ENCODE results near the gene MLPH.

MLPH gene

DNA sequence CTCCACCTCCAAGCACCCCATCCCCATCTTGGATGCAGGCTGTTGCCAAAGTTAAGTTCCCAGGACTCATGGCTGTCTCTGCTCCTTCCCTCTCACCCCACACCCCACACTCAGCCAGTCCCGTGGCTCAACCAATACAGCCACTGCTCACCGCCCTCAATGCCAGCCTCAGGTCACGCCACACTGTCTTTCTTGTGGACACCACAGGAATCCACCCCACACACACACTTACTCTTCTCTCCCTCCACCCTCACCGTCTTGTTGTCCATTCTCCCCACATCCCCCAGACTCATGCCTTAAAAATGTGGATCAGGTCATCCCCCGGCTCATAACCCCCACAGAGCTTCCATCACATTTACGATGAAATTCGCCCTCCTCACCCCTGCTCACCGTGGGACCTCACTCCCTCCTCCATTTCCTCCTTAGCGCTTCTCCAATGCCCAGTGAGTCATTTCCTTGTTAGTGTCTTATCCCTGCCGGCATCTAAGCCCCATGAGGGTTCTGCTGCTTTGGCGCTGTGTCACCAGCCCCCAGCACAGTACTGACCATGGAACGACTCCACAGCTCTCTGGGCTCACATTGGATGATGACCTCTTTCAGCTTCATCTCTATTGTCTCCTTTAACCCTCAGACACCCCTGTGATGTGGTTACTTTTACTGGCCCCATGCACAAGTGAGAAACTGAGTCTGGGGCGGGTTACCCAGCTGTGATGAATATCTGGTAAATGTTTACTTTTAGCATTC, 13.8 kb downstream of the MLPH start:
- DNase-seq (ENCODE audit: low spot score) = no peak

GRCh38 chr2:237501892-237502513, 15.0 kb downstream of the MLPH start:
- no peak for DNase-seq (ENCODE audit: low spot score)

- DNase-seq (ENCODE audit: low spot score) = no peak
Measured at GRCh38 chr2:237503201-237503600, 16.1 kb downstream of the MLPH start.

DNA sequence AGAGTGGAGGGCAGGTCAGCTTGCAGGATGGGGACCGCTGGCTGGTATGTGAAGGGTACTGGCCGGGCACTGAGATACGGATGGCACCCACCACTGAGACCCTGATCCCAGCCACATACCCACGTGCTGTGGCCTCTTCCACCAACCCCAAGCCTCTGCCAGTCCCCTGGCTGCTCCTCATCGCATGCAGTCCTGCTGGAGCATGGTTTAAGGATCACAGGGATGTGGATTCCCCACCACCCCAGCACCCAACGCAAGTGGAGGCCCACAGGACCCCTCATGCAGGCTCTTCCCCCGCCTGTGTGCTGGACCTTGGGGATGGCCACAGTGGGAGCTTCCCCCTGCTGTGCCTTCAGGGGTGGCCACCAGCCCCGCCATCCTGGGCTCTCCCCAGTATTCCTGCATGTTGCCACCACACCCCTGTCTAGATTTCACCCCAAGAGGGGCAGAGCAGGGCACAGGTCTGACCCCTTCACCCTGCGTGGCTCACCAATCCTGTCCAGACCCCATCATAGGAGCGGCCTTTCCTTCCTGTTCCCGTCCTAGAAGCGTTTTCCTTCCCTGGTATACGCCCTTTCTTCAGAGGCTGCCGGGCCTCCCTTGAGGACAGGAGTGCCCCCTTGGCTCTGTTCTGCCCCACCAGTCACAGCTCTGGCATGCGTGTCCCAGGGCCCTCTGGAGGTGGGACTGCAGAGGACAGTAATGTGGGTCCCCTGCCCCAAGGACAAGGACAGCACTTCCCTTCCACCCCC, 18.3 kb downstream of the MLPH start:
- no peak for DNase-seq (ENCODE audit: low spot score)

GRCh38 chr2:237507512-237507911, 20.5 kb downstream of the MLPH start:
- DNase-seq (ENCODE audit: low spot score) = no peak

DNA sequence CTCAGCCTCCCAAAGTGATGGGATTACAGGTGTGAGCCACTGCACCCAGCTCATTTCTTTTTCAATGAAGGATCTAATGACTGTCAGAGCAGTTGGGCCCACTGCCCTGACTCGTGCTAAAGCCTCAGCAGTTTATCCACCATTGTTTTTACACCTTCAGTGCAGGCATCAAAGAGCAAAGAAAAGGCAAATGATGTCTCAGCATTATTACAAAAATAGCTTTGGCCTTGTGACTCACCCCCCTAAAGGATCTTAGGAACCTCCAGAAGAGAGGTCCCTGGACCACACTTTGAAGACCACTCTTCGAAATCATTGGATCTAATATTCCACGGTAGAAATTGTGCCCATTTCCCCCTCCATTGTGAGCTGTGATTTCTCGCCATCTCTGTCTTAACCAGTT, 21.3 kb downstream of the MLPH start:
- no peak for DNase-seq (ENCODE audit: low spot score)

- no peak for DNase-seq (ENCODE audit: low spot score)
Measured at GRCh38 chr2:237509151-237509550, 22.1 kb downstream of the MLPH start.

GRCh38 chr2:237509905-237510304, 22.9 kb downstream of the MLPH start:
- no peak for DNase-seq (ENCODE audit: low spot score)

GRCh38 chr2:237510502-237511217, 23.6 kb downstream of the MLPH start:
- DNase-seq (ENCODE audit: low spot score) = no peak

- DNase-seq (ENCODE audit: low spot score) = no peak
Measured at GRCh38 chr2:237511433-237511832, 24.4 kb downstream of the MLPH start.

DNA sequence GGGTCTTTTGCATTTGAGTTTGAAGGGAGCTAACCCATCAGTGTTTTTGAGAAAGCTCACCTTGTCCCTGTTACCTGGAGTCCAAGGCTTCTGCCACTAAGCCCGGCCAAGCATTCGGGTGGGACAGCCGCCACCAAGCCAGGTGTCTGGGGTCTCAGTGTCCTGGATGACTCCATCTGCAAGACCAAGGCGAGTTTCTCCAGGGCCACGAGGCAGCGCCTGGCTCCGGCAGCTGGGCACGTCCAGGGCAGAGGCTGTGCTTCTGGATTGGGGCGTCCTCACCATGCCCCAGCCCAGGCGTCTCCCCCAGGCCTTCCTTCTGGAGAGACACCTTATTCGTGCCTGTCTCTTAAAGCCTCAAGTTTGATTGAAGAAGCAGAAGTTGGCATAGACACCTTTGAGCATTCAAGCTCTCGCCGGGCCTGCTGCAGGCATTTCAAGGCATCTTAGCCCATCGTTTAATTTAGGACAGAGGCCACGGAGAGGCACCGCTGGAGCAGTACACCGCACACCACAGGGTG, 24.9 kb downstream of the MLPH start:
- DNase-seq (ENCODE audit: low spot score) = no peak

GRCh38 chr2:237512774-237513466, 25.9 kb downstream of the MLPH start:
- peak; percentile 72 for DNase-seq (ENCODE audit: low spot score)

GRCh38 chr2:237513693-237514092, 26.6 kb downstream of the MLPH start:
- no peak for DNase-seq (ENCODE audit: low spot score)

DNA sequence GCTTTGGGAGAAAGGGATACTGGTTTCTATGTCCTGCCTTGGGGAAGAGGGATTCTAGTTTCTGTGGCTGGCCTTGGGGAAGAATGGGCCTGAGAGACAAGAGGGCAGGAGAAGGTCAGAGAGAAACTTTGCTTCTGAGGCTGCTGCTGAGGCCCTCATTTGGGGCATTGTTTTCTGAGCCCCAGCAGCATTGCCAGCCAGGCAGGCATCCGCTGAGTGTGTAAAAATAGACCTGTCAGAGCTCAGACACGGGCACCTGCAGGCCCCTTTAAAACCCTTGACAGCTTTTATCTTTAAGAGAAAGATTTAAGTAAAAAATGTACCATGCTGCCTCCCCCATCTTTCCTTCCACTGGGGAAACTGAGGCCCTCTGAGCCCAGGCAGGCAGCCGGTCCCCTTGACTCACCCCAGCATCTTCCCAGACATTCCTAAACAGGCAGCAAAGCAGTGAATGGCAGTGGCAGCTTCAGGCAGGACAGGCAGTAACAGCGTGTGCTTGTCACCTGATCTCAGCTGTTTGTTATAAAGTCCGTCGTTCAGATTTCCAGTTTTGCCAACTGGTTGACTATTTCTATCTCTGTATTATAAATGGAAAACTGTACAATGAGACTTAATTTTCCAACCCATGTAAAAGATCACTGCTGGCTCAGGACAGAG, 27.6 kb downstream of the MLPH start:
- DNase-seq (ENCODE audit: low spot score) = no peak

DNA sequence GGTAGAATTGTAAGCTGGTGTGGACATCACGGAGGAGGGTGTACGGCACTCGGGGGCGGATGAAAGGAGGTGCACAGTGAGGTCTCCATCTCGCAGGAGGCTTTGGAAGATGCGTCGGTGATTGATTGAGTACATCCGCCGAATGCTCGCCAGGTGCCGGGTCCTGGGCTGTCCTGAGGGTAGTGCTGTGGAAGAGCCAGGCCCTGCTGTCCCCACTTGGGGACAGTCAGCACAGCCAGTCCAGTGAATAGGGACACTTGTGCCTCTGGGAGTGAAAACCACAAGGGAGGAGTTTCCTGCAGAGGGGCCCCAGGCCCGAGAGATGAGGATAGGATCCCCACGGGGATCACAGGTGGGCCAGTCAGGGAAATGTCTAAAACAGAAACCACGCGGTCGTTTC, 28.1 kb downstream of the MLPH start:
- DNase-seq (ENCODE audit: low spot score) = no peak

DNA sequence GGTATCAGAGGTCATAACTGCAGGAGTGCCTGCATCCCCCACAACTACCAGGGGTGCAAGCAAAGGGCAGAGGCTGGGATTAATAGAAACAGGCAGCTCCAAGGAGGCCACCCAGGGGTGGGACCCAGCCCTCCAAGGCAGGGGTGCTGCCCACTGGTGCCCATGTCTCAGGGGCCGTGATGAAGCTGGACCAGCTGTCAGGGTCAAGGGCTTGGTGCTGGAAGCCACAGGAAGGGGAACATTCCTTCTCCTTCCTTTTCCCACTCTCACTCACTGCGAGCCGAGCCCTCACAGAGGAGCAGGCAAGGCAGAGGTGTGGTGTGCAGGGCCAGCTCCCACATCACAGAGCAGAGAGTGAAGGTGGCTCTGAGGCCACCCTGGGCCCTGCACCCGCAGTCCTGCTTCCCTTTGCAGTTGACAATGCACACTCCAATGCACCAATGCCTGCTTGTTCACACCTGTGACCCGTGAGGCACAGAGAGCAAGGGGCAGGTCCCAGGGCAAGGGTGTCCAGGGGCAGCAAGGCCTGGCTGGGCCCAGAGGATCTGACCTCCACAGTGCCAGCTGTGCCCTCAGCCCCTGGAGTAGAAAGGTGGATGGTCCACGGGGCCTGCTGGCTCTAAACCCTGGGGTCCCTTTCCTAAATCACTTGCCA, 28.7 kb downstream of the MLPH start:
- DNase-seq (ENCODE audit: low spot score) = no peak

DNA sequence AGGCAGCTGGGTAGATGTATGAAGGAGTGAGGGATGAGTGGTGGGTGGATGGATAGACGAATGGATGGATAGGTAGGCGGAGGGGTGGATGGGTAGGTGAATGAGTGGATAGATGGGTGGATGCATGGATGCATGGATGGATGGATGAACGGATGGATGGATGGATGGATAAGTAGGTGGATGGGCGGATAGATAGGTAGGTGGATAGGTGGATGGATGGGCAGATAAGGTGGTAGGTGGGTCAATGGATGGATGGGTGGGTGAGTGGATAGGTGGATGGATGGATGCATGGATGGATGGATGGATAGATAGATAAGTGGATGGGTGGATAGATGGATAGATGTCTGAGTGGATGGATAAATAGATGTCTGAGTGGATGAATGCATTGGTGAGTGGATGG, 30.1 kb downstream of the MLPH start:
- no peak for DNase-seq (ENCODE audit: low spot score)

- DNase-seq (ENCODE audit: low spot score) = no peak
Measured at GRCh38 chr2:237517990-237518389, 30.9 kb downstream of the MLPH start.

DNA sequence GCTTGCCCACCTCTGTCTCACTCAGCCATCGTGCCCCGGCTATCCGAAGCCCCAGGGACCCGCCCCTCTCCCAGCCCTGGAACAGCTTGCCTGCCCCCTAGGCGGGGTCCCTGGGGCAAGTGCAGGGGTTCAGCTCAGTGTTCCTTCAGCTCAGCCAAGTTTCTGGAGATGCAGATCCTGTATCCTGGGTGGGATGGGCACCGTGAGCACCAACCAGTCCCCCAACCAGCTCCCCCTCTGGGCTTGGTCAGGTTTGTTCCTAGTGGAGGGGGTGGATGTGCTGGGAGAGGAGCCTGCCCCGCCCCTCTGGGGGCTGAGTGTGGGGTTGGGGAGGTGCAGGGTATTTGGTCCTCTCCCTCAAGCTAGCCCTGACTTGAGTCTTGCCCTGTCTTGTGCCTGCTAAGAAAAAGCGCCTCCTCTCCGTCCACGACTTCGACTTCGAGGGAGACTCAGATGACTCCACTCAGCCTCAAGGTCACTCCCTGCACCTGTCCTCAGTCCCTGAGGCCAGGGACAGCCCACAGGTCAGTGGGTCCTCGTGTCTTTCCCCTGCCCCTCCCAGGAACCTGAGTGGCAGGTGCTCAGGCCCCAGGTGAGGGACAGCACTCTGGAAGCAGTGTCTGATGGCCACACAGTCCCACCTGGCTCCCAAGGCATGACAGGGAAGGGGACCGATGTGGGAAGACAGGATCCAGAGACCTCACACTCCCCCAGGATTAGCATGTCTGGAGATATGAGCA, 32.6 kb downstream of the MLPH start:
- no peak for DNase-seq (ENCODE audit: low spot score)

- DNase-seq (ENCODE audit: low spot score) = no peak
Measured at GRCh38 chr2:237520290-237520689, 33.2 kb downstream of the MLPH start.

Measured in putamen (tissue), 1 donor.